Measurements from ENCODE around the gene HRH1.

HRH1 gene

DNA sequence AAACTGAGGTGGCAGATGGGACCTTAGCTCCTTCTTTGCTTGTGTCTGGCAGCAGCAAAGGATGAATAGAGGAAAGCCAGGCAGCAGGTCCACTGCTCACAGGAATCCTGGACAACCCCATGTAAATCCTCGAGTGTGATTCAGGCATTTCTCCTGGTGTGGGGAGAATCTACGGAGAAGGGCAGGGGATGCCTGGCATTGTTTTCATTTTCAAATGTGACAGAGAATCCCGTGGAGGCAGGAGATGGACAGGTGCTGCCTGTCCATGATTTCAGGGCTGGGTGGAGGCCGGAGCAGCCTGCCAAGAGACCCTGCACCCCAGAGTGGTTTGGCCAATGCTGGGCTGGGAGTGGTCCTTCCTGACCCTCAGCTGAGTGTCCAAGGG lies 1.7 kb downstream of the HRH1 start:
- H3K79me2 ChIP-seq (ENCODE audit: low read length), result no peaks in the 10 kb centered on the region
- no peaks in the 10 kb centered on the region for H3K9me2 ChIP-seq (replicated peaks; ENCODE audit: insufficient read depth, low read length)
- DNase-seq, result no peak
- no peaks in the 10 kb centered on the region for H3K9me3 ChIP-seq (replicated peaks; ENCODE audit: insufficient read depth, low read length)
- no peak overlapping the region for H3K9ac ChIP-seq (ENCODE audit: low read length)
- H4K20me1 ChIP-seq (ENCODE audit: insufficient read depth, low read length), result no peaks in the 10 kb centered on the region
- TF ChIP-seq CTCF (IDR thresholded peaks at IDR 0.05; ENCODE audit: low read length), result no peak
- no peak for TF ChIP-seq EZH2phosphoT487 (IDR thresholded peaks at IDR 0.05; ENCODE audit: low read length)
- no peak for TF ChIP-seq EZH2 (optimal IDR thresholded peaks at IDR 0.05; ENCODE audit: low read depth, low read length)
- H2AFZ ChIP-seq (ENCODE audit: low read length), result no peak overlapping the region
- H3K4me2 ChIP-seq (ENCODE audit: low read depth, low read length), result no peak overlapping the region
- no peaks in the 10 kb centered on the region for H3F3A ChIP-seq (ENCODE audit: insufficient read depth, low read length)
- no peaks in the 10 kb centered on the region for H3K4me1 ChIP-seq (ENCODE audit: low read length)
- H3K36me3 ChIP-seq (replicated peaks; ENCODE audit: insufficient read depth, low read length), result no peaks in the 10 kb centered on the region
- H3K27ac ChIP-seq (ENCODE audit: low read length), result no peak overlapping the region
- H3K27me3 ChIP-seq (replicated peaks; ENCODE audit: insufficient read depth, low read length), result no peaks in the 10 kb centered on the region; the same call in none of the 2 replicates
- H3K4me3 ChIP-seq (ENCODE audit: low read length), result no peak overlapping the region

DNA sequence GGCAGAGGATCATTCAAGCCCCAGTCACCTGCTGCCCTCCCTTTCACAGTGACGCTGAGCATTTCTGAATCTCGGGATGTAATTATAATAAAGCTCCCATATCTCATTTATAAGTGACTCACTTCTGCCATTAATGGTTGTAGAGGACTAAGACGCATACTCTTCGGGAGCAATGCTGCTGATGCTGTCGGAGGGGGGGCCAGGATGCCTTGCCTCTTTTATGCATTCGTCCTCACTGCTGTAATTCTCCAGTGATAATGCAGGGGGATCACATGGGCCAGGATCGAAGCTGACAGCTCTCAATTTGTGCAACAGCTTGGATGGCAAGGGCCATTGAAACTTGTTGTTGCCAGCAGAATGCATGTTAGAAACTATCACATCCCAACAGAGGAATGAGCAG lies 3.1 kb downstream of the HRH1 start:
- Histone ChIP-seq H3F3A (ENCODE audit: insufficient read depth, low read length) (no peaks in the 10 kb centered on the region), H3K4me3 (ENCODE audit: low read length) (no peak overlapping the region), H2AFZ (ENCODE audit: low read length) (no peak overlapping the region), H3K9ac (ENCODE audit: low read length) (no peak overlapping the region), H3K4me2 (ENCODE audit: low read depth, low read length) (no peak overlapping the region), H3K27me3 (replicated peaks; ENCODE audit: insufficient read depth, low read length) (no peaks in the 10 kb centered on the region; the same call in none of the 2 replicates), H3K4me1 (ENCODE audit: low read length) (no peaks in the 10 kb centered on the region), H3K9me3 (replicated peaks; ENCODE audit: insufficient read depth, low read length) (no peaks in the 10 kb centered on the region), H3K79me2 (ENCODE audit: low read length) (no peaks in the 10 kb centered on the region), H3K9me2 (replicated peaks; ENCODE audit: insufficient read depth, low read length) (no peaks in the 10 kb centered on the region), H4K20me1 (ENCODE audit: insufficient read depth, low read length) (no peaks in the 10 kb centered on the region), H3K27ac (ENCODE audit: low read length) (no peak overlapping the region), H3K36me3 (replicated peaks; ENCODE audit: insufficient read depth, low read length) (no peaks in the 10 kb centered on the region)
- no peak for DNase-seq
- no peak for TF ChIP-seq EZH2phosphoT487 (IDR thresholded peaks at IDR 0.05; ENCODE audit: low read length)
- no peak for TF ChIP-seq EZH2 (optimal IDR thresholded peaks at IDR 0.05; ENCODE audit: low read depth, low read length)
- no peak for TF ChIP-seq CTCF (IDR thresholded peaks at IDR 0.05; ENCODE audit: low read length)

GRCh38 chr3:11159421-11159904 lies 5.2 kb downstream of the HRH1 start:
- Histone ChIP-seq H3K27ac (ENCODE audit: low read length) (no peak overlapping the region), H3K36me3 (replicated peaks; ENCODE audit: insufficient read depth, low read length) (no peaks in the 10 kb centered on the region), H4K20me1 (ENCODE audit: insufficient read depth, low read length) (no peaks in the 10 kb centered on the region), H3K9ac (ENCODE audit: low read length) (no peak overlapping the region), H3K4me3 (ENCODE audit: low read length) (no peak overlapping the region), H3K9me3 (replicated peaks; ENCODE audit: insufficient read depth, low read length) (no peaks in the 10 kb centered on the region), H3K4me1 (ENCODE audit: low read length) (no peaks in the 10 kb centered on the region), H2AFZ (ENCODE audit: low read length) (no peak overlapping the region), H3F3A (ENCODE audit: insufficient read depth, low read length) (no peaks in the 10 kb centered on the region), H3K9me2 (replicated peaks; ENCODE audit: insufficient read depth, low read length) (no peaks in the 10 kb centered on the region), H3K27me3 (replicated peaks; ENCODE audit: insufficient read depth, low read length) (no peaks in the 10 kb centered on the region; the same call in 1 of the 2 replicates), H3K79me2 (ENCODE audit: low read length) (no peaks in the 10 kb centered on the region), H3K4me2 (ENCODE audit: low read depth, low read length) (no peak overlapping the region)
- DNase-seq, result no peak
- TF ChIP-seq EZH2 (optimal IDR thresholded peaks at IDR 0.05; ENCODE audit: low read depth, low read length), result no peak
- TF ChIP-seq CTCF (IDR thresholded peaks at IDR 0.05; ENCODE audit: low read length), result no peak
- TF ChIP-seq EZH2phosphoT487 (IDR thresholded peaks at IDR 0.05; ENCODE audit: low read length), result no peak

Data from MM.1S (cell line).